Stimulated activated CD8-positive, alpha-beta memory T cell treated with anti-CD3 and anti-CD28 coated beads, Interleukin-15, amount 100 ng/mL, for 1 hour (primary cell): ENCODE results near the gene UNC5B.

Source experiments
- DNase-seq: peaks from one replicate; pipeline ENCODE4 v3.0.0-alpha.2; 2020; ENCODE audit warnings: low read depth

Gene UNC5B

DNA sequence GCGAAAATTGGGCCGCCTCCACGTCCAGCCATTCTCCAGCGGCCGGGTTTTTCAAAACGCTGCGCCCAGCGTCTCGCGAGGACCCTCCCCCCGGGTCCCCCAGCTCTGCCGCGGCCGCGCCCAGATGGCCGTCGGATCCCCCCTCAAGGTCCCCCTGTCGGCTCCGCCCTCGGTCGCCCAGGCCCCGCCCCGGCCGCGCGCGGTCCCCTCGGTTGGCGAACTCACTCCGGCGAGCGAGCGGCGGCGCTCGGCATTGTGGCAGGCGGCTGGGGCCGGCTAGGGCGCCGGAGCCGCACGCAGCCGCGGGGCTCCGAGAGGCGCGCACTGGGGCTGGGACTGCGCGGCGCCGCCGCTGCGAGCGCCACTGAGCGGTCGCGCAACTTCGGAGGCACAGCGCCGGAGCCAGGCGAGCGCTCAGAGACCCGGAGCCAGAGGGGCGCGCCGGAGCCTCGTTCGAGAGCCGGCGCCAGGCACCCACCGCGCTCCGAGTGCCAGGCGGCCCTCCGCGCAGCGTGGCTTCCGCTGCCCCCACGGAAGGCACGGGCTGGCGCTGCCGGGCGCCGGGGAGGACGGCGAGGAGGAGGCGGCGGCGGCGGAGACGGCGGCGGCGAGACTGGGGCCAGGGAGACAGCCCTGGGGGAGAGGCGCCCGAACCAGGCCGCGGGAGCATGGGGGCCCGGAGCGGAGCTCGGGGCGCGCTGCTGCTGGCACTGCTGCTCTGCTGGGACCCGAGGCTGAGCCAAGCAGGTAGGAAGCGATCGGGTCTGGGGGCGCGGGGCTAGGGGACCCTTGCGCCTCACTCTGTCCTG lies at the start of gene UNC5B:
UNC5B (plus strand) TSS at position 253 of the 809 bp plus-strand sequence; CDS start at position 669, 416 bp downstream.
- DNase-seq: peak; percentile 6

- no peak for DNase-seq
Observed at GRCh38 chr10:71173466-71173865, 38.9 kb upstream of the UNC5B start.

- no peak for DNase-seq
Observed at GRCh38 chr10:71176661-71177060, 35.7 kb upstream of the UNC5B start.

- DNase-seq: no peak
Observed at GRCh38 chr10:71177651-71178199, 34.6 kb upstream of the UNC5B start.

- no peak for DNase-seq
Observed at GRCh38 chr10:71178880-71179279, 33.5 kb upstream of the UNC5B start.

DNA sequence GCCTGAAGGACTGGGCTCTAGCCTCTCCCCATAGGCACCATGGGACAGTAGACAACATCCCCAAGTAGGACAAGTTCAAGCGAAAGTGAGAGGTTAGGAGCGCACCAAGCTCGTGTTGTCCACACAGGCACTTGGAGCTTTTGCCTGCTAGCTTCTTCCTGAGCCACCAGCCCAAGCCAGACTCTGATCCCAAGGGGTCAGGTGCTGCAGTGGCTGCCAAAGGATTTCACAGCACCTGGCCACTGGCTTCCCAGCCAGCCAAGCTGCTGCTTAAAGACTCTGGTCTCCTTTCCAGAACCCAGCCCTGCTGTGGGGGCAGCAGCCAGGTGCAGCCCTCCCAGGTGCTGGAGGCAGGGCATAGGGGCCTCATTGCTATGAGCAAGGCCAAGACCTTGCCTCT lies 33.0 kb upstream of the UNC5B start:
- DNase-seq: no peak

- no peak for DNase-seq
Observed at GRCh38 chr10:71184421-71184820, 27.9 kb upstream of the UNC5B start.

- no peak for DNase-seq
Observed at GRCh38 chr10:71185209-71185608, 27.2 kb upstream of the UNC5B start.

- no peak for DNase-seq
Observed at GRCh38 chr10:71187197-71187596, 25.2 kb upstream of the UNC5B start.

- no peak for DNase-seq
Observed at GRCh38 chr10:71187600-71187999, 24.8 kb upstream of the UNC5B start.

DNA sequence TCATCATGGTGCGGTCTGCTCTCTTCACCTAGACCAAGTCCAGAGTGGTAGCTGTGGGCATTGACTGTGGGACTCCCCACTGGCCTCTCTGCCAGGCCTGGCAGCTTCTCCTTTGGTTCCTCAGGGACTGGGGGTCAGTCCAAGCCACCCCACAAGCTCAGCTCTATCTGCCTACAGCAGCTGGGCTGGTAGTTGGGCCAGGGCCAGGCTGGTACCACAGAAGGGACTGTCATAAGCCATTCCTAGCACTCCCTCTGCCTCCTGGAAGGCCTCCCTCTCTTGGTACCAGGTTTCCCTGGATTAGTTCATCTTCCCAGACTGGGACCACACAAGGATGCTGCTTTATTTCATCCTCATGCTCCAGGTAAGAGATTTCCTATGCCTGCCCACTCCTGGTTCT lies 24.2 kb upstream of the UNC5B start:
- no peak for DNase-seq

- no peak for DNase-seq
Observed at GRCh38 chr10:71191019-71191418, 21.4 kb upstream of the UNC5B start.

DNA sequence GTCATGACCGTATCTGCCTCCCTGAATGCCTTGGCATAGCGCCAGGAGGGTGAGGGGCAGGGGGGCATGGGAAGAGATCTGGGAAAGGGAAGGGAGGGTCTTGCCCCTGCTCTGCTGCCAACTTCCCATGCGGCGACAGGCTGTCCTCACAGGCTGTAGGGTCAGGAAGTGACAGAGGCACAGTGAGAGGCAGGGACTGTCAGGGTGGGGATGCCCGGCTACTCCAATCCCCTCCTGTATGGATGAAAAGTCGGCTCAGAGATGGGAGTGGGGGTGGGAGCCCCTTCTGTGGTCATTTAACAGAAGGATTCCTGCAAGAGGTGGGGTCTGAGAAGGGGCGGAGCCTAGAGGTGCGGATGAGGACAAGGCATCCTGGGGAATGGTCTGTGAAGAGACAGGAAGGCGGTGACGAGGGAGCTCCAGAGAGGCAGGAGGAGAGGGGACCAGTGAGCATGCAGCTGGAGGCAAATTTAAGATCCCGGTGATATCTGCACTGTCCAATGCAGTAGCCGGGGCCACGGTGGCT lies 20.8 kb upstream of the UNC5B start:
- DNase-seq: no peak

GRCh38 chr10:71193516-71193915 lies 18.9 kb upstream of the UNC5B start:
- DNase-seq: no peak

- DNase-seq: no peak
Observed at GRCh38 chr10:71197955-71198354, 14.4 kb upstream of the UNC5B start.

- no peak for DNase-seq
Observed at GRCh38 chr10:71201849-71202248, 10.5 kb upstream of the UNC5B start.

DNA sequence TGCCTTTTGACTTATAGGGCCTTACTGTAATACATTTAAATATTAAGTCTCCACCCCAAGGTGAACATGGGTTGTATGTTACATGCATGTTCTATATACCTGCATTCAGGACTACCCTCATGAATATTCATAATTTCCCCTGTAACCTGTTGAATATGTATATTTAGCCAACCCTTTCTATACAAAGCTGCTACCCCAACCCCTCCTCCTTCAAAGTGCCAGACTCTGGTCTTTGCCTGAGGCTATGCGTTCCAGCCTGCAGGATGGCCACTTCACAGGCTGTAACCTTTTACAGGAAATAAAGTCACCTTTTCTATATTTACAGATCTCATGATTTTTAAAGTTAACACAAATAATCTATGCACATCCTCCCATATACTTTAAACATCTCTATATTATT lies 10.1 kb upstream of the UNC5B start:
- no peak for DNase-seq

- no peak for DNase-seq
Observed at GRCh38 chr10:71203124-71203523, 9.2 kb upstream of the UNC5B start.

DNA sequence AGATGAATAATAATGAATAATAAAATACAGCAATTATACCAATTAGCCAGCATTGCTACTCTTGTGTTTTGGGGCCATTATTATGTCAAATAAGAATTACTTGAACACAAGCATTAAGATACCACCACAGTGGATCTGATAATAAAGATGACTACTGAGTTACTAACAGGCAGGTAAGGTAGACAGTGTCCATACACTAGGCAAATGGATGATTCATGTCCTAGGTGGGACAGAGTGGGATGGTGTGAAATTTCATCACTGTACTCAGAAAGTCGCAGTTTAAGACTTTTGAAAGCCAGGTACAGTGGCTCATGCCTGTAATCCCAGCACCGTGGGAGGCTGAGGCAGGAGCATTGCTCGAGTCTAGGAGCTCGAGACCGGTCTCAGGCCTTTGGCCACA lies 8.7 kb upstream of the UNC5B start:
- no peak for DNase-seq

DNA sequence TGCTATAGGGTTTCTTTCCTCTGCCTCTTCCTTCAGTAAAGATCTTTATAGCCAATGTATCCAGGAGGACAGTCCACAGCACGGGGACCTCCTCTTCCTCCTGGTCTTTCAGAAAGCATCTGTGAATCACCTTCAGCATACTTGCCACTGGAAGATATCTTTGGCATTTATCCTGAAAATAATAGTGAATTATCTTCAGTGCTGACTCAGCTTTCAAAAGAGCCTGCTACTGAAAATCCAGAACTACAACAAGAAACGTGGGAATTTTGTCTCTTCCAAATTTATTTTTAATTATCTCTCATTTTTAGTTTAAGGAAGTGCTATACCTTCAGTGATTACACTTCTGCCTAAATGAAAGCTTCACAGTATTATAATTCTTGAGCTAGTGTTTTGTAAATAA lies 7.6 kb upstream of the UNC5B start:
- no peak for DNase-seq

- no peak for DNase-seq
Observed at GRCh38 chr10:71205468-71205867, 6.9 kb upstream of the UNC5B start.

DNA sequence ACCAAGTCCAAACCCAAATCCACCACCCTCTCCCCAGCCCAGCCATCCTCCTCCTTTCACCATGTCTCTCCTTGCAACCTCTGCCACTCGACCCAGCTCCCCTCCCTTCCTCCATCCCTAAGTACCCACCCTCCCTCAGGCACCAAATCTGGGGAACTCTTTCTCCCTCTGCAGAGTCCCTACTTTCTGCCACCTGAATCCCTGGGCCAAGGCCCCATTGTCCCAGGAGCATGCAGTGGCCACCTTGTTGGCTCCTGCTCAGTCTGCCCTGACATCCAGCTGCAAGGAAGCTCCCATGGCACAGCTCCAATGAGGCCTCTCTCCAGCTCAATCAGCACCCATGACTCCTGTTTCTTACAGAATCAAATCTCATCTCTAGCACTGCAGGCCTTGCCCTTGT lies 5.5 kb upstream of the UNC5B start:
- DNase-seq: no peak

DNA sequence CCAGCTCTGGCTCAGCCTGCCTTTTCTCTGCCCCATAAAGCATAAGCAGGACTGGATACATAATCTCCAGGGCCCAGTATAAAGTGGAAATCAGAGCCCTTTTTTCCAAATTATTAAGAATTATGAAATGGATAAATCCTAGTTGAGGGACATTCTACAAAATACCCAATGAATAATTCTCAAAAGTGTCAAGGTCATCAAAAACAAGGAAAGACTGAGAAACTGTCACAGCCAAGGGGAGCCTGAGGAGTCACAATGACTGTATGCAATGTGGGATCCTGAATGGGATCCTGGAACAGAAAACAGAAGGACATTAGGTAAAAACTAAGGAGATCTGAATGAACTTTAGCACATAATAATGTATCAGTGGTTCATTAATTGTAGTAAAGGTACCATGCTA lies 4.8 kb upstream of the UNC5B start:
- no peak for DNase-seq

DNA sequence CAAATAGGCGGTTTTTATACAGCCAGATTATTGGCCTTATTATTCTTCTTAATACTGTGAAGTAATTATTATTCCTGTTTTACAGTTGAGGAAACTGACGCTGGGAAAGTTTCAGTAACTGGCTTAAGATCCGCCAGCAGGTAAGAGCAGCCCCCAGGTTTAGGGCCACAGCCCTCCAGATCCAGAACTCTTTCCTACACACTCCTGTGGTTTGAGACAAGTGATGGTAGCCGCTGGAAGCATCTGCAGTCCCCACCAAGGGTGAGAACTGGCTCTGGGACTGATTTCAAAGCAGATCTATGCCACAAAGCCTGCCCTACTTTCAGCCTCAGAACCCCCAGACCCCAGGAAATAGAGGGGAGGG lies 3.0 kb upstream of the UNC5B start:
- DNase-seq: no peak
